PFSK-1 (cell line): ENCODE results near the gene GSS.

Source experiments
- FOXP2 ChIP-seq: optimal IDR thresholded peaks from 2 replicates; pipeline ENCODE3; 2011; ENCODE audit warnings: borderline replicate concordance, control low read depth, inconsistent platforms; ENCODE audit not compliant: insufficient read depth; ENCODE audit errors: extremely low read length, extremely low read depth
- POLR2AphosphoS5 ChIP-seq: IDR thresholded peaks from 2 replicates; pipeline ENCODE4 v1.6.1; 2012; ENCODE audit warnings: low read depth, mild to moderate bottlenecking, control low read depth, low read length, moderate library complexity
- SIN3A ChIP-seq: IDR thresholded peaks from 2 replicates; pipeline ENCODE4 v1.6.1; 2012; ENCODE audit warnings: mild to moderate bottlenecking, low read length, moderate library complexity, borderline replicate concordance; ENCODE audit not compliant: insufficient read depth
- TAF1 ChIP-seq: IDR thresholded peaks from 2 replicates; pipeline ENCODE4 v1.6.1; 2012; ENCODE audit warnings: low read length, control low read depth, borderline replicate concordance; ENCODE audit not compliant: insufficient read depth

GRCh38 chr20:34907616-34908469 lies 47.8 kb downstream of the GSS start:
- TF ChIP-seq POLR2AphosphoS5, result 0 out of 2 replicates have a peak, but pooled peaks have one; percentile 43
- no peak for TF ChIP-seq FOXP2
- TF ChIP-seq SIN3A, result 0 out of 2 replicates have a peak, but pooled peaks have one; percentile 25
- no peak for TF ChIP-seq TAF1
